H9 (cell line): ENCODE results near the gene ZYG11A. TPM values are rescaled to one million over a fixed set of nuclear protein-coding genes. Genes with fewer than 3 reads are reported as not detected.

Source experiments
- DNase-seq: peaks from one replicate; pipeline ENCODE4 v3.0.0-alpha.2; 2017
- H2AFZ ChIP-seq: one replicate; pipeline ENCODE4 v1.6.1; 2013; ENCODE audit warnings: mild to moderate bottlenecking, low read length, control low read depth, moderate library complexity
- H2AK5ac ChIP-seq: 2 replicates; pipeline ENCODE4 v1.6.1; 2013; ENCODE audit warnings: low read length, control low read depth, mixed read lengths; ENCODE audit not compliant: insufficient read length
- H2BK120ac ChIP-seq: one replicate; pipeline ENCODE4 v1.6.1; 2013; ENCODE audit warnings: low read depth, mild to moderate bottlenecking, low read length, control low read depth, inconsistent platforms; ENCODE audit not compliant: poor library complexity, severe bottlenecking
- H2BK12ac ChIP-seq: 2 replicates; pipeline ENCODE4 v1.6.1; 2013; ENCODE audit warnings: low read length, control low read depth, mixed read lengths, low read depth; ENCODE audit not compliant: insufficient read length
- H2BK15ac ChIP-seq: 2 replicates; pipeline ENCODE4 v1.6.1; 2013; ENCODE audit warnings: low read depth, low read length, control low read depth
- H2BK20ac ChIP-seq: one replicate; pipeline ENCODE4 v1.6.1; 2013; ENCODE audit warnings: low read depth, mild to moderate bottlenecking, low read length, control low read depth, inconsistent platforms; ENCODE audit not compliant: poor library complexity, severe bottlenecking
- H2BK5ac ChIP-seq: 2 replicates; pipeline ENCODE4 v1.6.1; 2013; ENCODE audit warnings: low read length, control low read depth, mixed read lengths; ENCODE audit not compliant: insufficient read length
- H3K14ac ChIP-seq: 2 replicates; pipeline ENCODE4 v1.6.1; 2013; ENCODE audit warnings: low read length, control low read depth; ENCODE audit not compliant: insufficient read depth
- H3K18ac ChIP-seq: 2 replicates; pipeline ENCODE4 v1.6.1; 2013; ENCODE audit warnings: low read depth, mild to moderate bottlenecking, mixed read lengths, low read length, control low read depth; ENCODE audit not compliant: insufficient read length
- H3K23ac ChIP-seq: 2 replicates; pipeline ENCODE4 v1.6.1; 2013; ENCODE audit warnings: low read length, control low read depth, mixed read lengths, low read depth; ENCODE audit not compliant: insufficient read length
- H3K23me2 ChIP-seq: 2 replicates; pipeline ENCODE4 v1.6.1; 2013; ENCODE audit warnings: low read depth, mild to moderate bottlenecking, mixed read lengths, low read length, control low read depth; ENCODE audit not compliant: insufficient read length, poor library complexity, severe bottlenecking
- H3K27ac ChIP-seq: 2 replicates; pipeline ENCODE4 v1.5.1; 2013; ENCODE audit warnings: low read length, control low read depth, mixed read lengths, low read depth; ENCODE audit not compliant: insufficient read length
- H3K27me3 ChIP-seq: 2 replicates; pipeline ENCODE4 v1.6.1; 2013; ENCODE audit warnings: low read length, control low read depth, inconsistent platforms; ENCODE audit not compliant: insufficient read depth
- H3K4ac ChIP-seq: 2 replicates; pipeline ENCODE4 v1.6.1; 2013; ENCODE audit warnings: low read depth, mild to moderate bottlenecking, control low read depth, inconsistent platforms, low read length, moderate library complexity
- H3K4me1 ChIP-seq: 2 replicates; pipeline ENCODE4 v1.6.1; 2013; ENCODE audit warnings: low read length, control low read depth, inconsistent platforms; ENCODE audit not compliant: insufficient read depth
- H3K4me2 ChIP-seq: 2 replicates; pipeline ENCODE4 v1.6.1; 2013; ENCODE audit warnings: low read length, control low read depth, mixed read lengths; ENCODE audit not compliant: insufficient read length, insufficient read depth
- H3K56ac ChIP-seq: 2 replicates; pipeline ENCODE4 v1.6.1; 2013; ENCODE audit warnings: low read depth, mild to moderate bottlenecking, mixed read lengths, low read length, control low read depth; ENCODE audit not compliant: insufficient read length
- H3K79me1 ChIP-seq: 2 replicates; pipeline ENCODE4 v1.6.1; 2013; ENCODE audit warnings: low read depth, mild to moderate bottlenecking, moderate library complexity, low read length, control low read depth, inconsistent platforms; ENCODE audit not compliant: insufficient read depth, poor library complexity, severe bottlenecking
- H3K79me2 ChIP-seq: 2 replicates; pipeline ENCODE4 v1.6.1; 2013; ENCODE audit warnings: low read length, control low read depth, inconsistent platforms; ENCODE audit not compliant: insufficient read depth
- H3K9ac ChIP-seq: 2 replicates; pipeline ENCODE4 v1.6.1; 2013; ENCODE audit warnings: low read length, control low read depth, mixed read lengths; ENCODE audit not compliant: insufficient read length; ENCODE audit errors: extremely low read depth
- H3K9me3 ChIP-seq: one replicate; pipeline ENCODE4 v1.6.1; 2013; ENCODE audit warnings: low read depth, low read length, inconsistent platforms; ENCODE audit not compliant: control insufficient read depth
- H3T11ph ChIP-seq: one replicate; pipeline ENCODE4 v1.6.1; 2013; ENCODE audit warnings: mild to moderate bottlenecking, low read length, control low read depth, inconsistent platforms
- H4K20me1 ChIP-seq: one replicate; pipeline ENCODE4 v1.6.1; 2013; ENCODE audit not compliant: control insufficient read depth, insufficient read length, insufficient read depth
- H4K5ac ChIP-seq: 2 replicates; pipeline ENCODE4 v1.6.1; 2013; ENCODE audit warnings: low read depth, mild to moderate bottlenecking, mixed read lengths, low read length, control low read depth; ENCODE audit not compliant: insufficient read length
- H4K8ac ChIP-seq: replicated peaks from 2 replicates; pipeline ENCODE4 v1.6.1; 2013; ENCODE audit warnings: low read length, control low read depth, mixed read lengths, low read depth; ENCODE audit not compliant: insufficient read length
- H4K91ac ChIP-seq: 2 replicates; pipeline ENCODE4 v1.6.1; 2013; ENCODE audit warnings: low read depth, mild to moderate bottlenecking, moderate library complexity, mixed read lengths, low read length, control low read depth; ENCODE audit not compliant: insufficient read length
- H3K27ac Mint-ChIP-seq, 3 experiments: 2 replicates in 2 of 3; 3 replicates in 1 of 3; pipeline ENCODE4 v1.8.0; 2020 to 2021; ENCODE audit warnings: mixed read lengths in 3 of 3, mild to moderate bottlenecking in 1 of 3, moderate library complexity in 1 of 3
- H3K27me3 Mint-ChIP-seq: 2 replicates; pipeline ENCODE4 v1.8.0; 2021; ENCODE audit warnings: low read depth, mild to moderate bottlenecking, moderate library complexity, mixed read lengths
- H3K36me3 Mint-ChIP-seq, 3 experiments: 2 replicates in 2 of 3; 3 replicates in 1 of 3; pipeline ENCODE4 v1.8.0; 2020 to 2021; ENCODE audit warnings: low read depth in 3 of 3, mixed read lengths in 3 of 3; ENCODE audit not compliant: insufficient read depth in 1 of 3
- H3K4me1 Mint-ChIP-seq, 2 experiments: 2 replicates each; pipeline ENCODE4 v1.8.0; 2020; ENCODE audit warnings: mixed read lengths in 2 of 2
- H3K4me3 Mint-ChIP-seq, 2 experiments: 2 replicates in 1 of 2; 3 replicates in 1 of 2; pipeline ENCODE4 v1.8.0; 2020 to 2021; ENCODE audit warnings: mild to moderate bottlenecking in 2 of 2, mixed read lengths in 2 of 2, moderate library complexity in 1 of 2
- H3K9me3 Mint-ChIP-seq, 2 experiments: 2 replicates in 1 of 2; 3 replicates in 1 of 2; pipeline ENCODE4 v1.8.0; 2020; ENCODE audit warnings: mild to moderate bottlenecking in 2 of 2, mixed read lengths in 2 of 2, moderate library complexity in 1 of 2
- WGBS: extraction: QIAGEN DNeasy Blood & Tissue Kit; methylation state at CpG from one replicate; pipeline ENCODE4 v1.1.7; 2013; ENCODE audit warnings: missing lambda C conversion rate, low lambda C conversion rate, mixed read lengths; ENCODE audit not compliant: insufficient read length; ENCODE audit errors: extremely low coverage; 5-methylcytosine and 5-hydroxymethylcytosine counted together
- total RNA-seq: library from RNA; stranded (reverse); gene quantifications from 2 replicates; pipeline ENCODE4 v1.2.1, GENCODE V29; 2021
- TF ChIP-seq, protein P1 (sequence below): fragments of 200-600 bp; sonication (generic); conservative IDR thresholded peaks from 3 replicates; pipeline ENCODE4 v1.8.0; 2021; ENCODE audit warnings: antibody characterized with exemption, mild to moderate bottlenecking

ZYG11A gene
- total RNA-seq, 1 experiment from 2014 or later: 2.1 TPM

DNA sequence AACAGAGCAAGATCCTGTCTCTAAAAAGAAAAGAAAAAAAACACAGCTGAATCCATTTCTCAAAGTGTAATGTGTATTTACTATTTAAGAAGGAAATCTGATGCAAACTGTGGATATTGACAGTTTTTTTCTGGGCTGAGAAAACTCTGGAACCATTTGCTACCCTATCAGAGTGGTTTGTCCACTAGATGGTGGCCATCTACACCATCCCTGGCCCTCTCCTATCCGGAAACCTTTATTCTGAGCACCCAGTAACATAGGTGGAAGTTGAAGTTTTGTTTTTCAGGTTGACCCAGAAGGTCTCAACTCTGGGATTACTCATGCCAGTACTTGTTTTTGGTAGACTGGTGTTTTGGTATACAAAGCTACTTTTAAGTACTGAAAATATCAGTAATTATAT is 58.8 kb downstream of the ZYG11A start:
- no peaks in the 10 kb centered on the region for H3K9me3 Mint-ChIP-seq
- Histone ChIP-seq H3K9me3 (no peaks in the 10 kb centered on the region), H3K27ac (no peak overlapping the region), H3K4ac (no peak overlapping the region), H2AK5ac (no peak overlapping the region), H4K5ac (no peak overlapping the region), H2BK12ac (no peak overlapping the region), H3K9ac (no peak overlapping the region), H4K20me1 (no peaks in the 10 kb centered on the region), H2BK5ac (no peak overlapping the region), H3K23me2 (no peaks in the 10 kb centered on the region), H3K79me2 (no peaks in the 10 kb centered on the region), H2BK120ac (no peak overlapping the region), H3K4me1 (peaks cover 8% of the 10 kb centered on the region), H3K18ac (no peak overlapping the region), H2BK20ac (no peak overlapping the region), H2AFZ (no peak overlapping the region), H3K56ac (no peak overlapping the region), H3K79me1 (no peaks in the 10 kb centered on the region), H3K27me3 (no peaks in the 10 kb centered on the region), H3K14ac (no peak overlapping the region), H2BK15ac (no peak overlapping the region), H3T11ph (no peak overlapping the region), H4K8ac (no peak overlapping the region), H4K91ac (no peak overlapping the region), H3K4me2 (no peak overlapping the region), H3K23ac (no peak overlapping the region)
- TF ChIP-seq, protein P1, sequence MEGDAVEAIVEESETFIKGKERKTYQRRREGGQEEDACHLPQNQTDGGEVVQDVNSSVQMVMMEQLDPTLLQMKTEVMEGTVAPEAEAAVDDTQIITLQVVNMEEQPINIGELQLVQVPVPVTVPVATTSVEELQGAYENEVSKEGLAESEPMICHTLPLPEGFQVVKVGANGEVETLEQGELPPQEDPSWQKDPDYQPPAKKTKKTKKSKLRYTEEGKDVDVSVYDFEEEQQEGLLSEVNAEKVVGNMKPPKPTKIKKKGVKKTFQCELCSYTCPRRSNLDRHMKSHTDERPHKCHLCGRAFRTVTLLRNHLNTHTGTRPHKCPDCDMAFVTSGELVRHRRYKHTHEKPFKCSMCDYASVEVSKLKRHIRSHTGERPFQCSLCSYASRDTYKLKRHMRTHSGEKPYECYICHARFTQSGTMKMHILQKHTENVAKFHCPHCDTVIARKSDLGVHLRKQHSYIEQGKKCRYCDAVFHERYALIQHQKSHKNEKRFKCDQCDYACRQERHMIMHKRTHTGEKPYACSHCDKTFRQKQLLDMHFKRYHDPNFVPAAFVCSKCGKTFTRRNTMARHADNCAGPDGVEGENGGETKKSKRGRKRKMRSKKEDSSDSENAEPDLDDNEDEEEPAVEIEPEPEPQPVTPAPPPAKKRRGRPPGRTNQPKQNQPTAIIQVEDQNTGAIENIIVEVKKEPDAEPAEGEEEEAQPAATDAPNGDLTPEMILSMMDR: no peak
- no CpG with 5 or more reads among the region's 1 CpG for WGBS
- H3K27me3 Mint-ChIP-seq: no peaks in the 10 kb centered on the region
- peaks cover 30 to 40% of the 10 kb centered on the region in 2 experiments for H3K4me1 Mint-ChIP-seq
- no peak overlapping the region for H3K4me3 Mint-ChIP-seq
- no peak overlapping the region for H3K27ac Mint-ChIP-seq
- no peak for DNase-seq
- no peaks in the 10 kb centered on the region; a peak in 2 of 7 replicates for H3K36me3 Mint-ChIP-seq
